Breast epithelium (tissue), 3 donors: Measurements from ENCODE around the gene TBCE.

Experiments
- CTCF ChIP-seq, 3 donors: fragments of 450-650 bp; IDR thresholded peaks; one replicate each; pipeline ENCODE4 v1.5.1; 2016 to 2017; ENCODE audit warnings: antibody characterized with exemption in 3 of 3, mild to moderate bottlenecking in 3 of 3, moderate library complexity in 3 of 3
- POLR2AphosphoS5 ChIP-seq, 3 donors: sonication (generic); formaldehyde crosslinking; IDR thresholded peaks; one replicate each; pipeline ENCODE4 v1.6.1; 2017; ENCODE audit warnings: antibody characterized with exemption in 3 of 3

- TF ChIP-seq POLR2AphosphoS5 (IDR thresholded peaks at IDR 0.05) (no peak), CTCF (IDR thresholded peaks at IDR 0.05) (no peak)
Observed at GRCh38 chr1:235408503-235408960, 41.3 kb downstream of the TBCE start.
